ENCODE data around the gene MAP3K13. TPM values are rescaled to one million over a fixed set of nuclear protein-coding genes. Genes with fewer than 3 reads are reported as not detected.

The MAP3K13 gene
- total and polyA plus RNA-seq, 12 donors, result 30.1 to 66.0 (median 46.4) TPM

- WGBS, 4 donors, result 79 to 87% (median 81%) methylated on average over 2 to 5 of the region's 5 CpGs
- H3K27ac ChIP-seq, result no peak overlapping the region
- peaks cover 0 to 41% of the 10 kb centered on the region in 2 donors for H3K36me3 ChIP-seq (replicated peaks in 1 of 2)
- no peaks in the 10 kb centered on the region for H3K9me3 ChIP-seq (replicated peaks in 1 of 3)
- H3K4me1 ChIP-seq (replicated peaks in 1 of 2), result no peaks in the 10 kb centered on the region
- H3K4me3 ChIP-seq, result no peak overlapping the region
- DNase-seq, result no peak
- intact Hi-C loops (cut with DNase I), result no loop called here
- no peak for TF ChIP-seq CTCF (IDR thresholded peaks at IDR 0.05)
- TF ChIP-seq POLR2A (IDR thresholded peaks at IDR 0.05), result no peak
- H3K27me3 ChIP-seq, result no peaks in the 10 kb centered on the region
These were observed 125.5 kb downstream of the MAP3K13 start for GRCh38 chr3:185488465-185488864.

- intact Hi-C loops (cut with DNase I), result no loop called here
- no peak for DNase-seq
- TF ChIP-seq CTCF (IDR thresholded peaks at IDR 0.05) (no peak), POLR2A (IDR thresholded peaks at IDR 0.05) (no peak)
- Histone ChIP-seq H3K4me3 (no peak overlapping the region), H3K9me3 (replicated peaks in 1 of 3) (no peaks in the 10 kb centered on the region), H3K27ac (no peak overlapping the region), H3K36me3 (replicated peaks in 1 of 2) (peaks cover 0 to 51% of the 10 kb centered on the region in 2 donors), H3K4me1 (replicated peaks in 1 of 2) (no peaks in the 10 kb centered on the region), H3K27me3 (no peaks in the 10 kb centered on the region)
- 77 to 86% (median 80%) methylated on average over 3 of the region's 3 CpGs for WGBS, 4 donors
These were observed 126.5 kb downstream of the MAP3K13 start for GRCh38 chr3:185489462-185489861.

GRCh38 chr3:185490241-185490640, 127.3 kb downstream of the MAP3K13 start:
- Histone ChIP-seq H3K4me3 (no peak overlapping the region), H3K4me1 (replicated peaks in 1 of 2) (no peaks in the 10 kb centered on the region), H3K9me3 (replicated peaks in 1 of 3) (no peaks in the 10 kb centered on the region), H3K36me3 (replicated peaks in 1 of 2) (peaks cover 0 to 59% of the 10 kb centered on the region in 2 donors), H3K27me3 (no peaks in the 10 kb centered on the region), H3K27ac (no peak overlapping the region)
- no peak for DNase-seq
- 84 to 99% (median 94%) methylated on average over 4 of the region's 4 CpGs for WGBS, 4 donors
- intact Hi-C loops (cut with DNase I), result no loop called here
- TF ChIP-seq POLR2A (IDR thresholded peaks at IDR 0.05), result no peak
- no peak for TF ChIP-seq CTCF (IDR thresholded peaks at IDR 0.05)

- peak within 1 kb of the TSS; percentile 26 to 100 (median 64) for H3K4me3 ChIP-seq
- H3K4me1 ChIP-seq (replicated peaks in 1 of 2), result peaks cover 26 to 35% of the 10 kb centered on the region in 2 donors
- TF ChIP-seq POLR2A (IDR thresholded peaks at IDR 0.05) (peak; percentile 89 to 99), CTCF (IDR thresholded peaks at IDR 0.05) (peak in 1 of 6 experiments; percentile 19)
- H3K9me3 ChIP-seq (replicated peaks in 1 of 3), result no peaks in the 10 kb centered on the region
- 0 to 1% (median 0%) methylated on average over 29 to 82 of the region's 82 CpGs for WGBS, 4 donors
- H3K27me3 ChIP-seq, result no peaks in the 10 kb centered on the region
- H3K36me3 ChIP-seq (replicated peaks in 1 of 2), result peaks cover 0 to 31% of the 10 kb centered on the region in 2 donors
- intact Hi-C loops (cut with DNase I), result no loop called here
- peak; percentile 95 to 97 (median 96) for DNase-seq
- H3K27ac ChIP-seq, result peak within 1 kb of the TSS; percentile 75 to 97 (median 89)
These were observed 135.8 kb downstream of the MAP3K13 start, which contains the start of gene TMEM41A for GRCh38 chr3:185498503-185499396. Gene TMEM41A, minus strand, starts transcription at chr3:185499035. Its CDS starts 74 bp downstream, at chr3:185498961.

All from adrenal gland (tissue), 12 donors.